Natural killer cell treated with Interleukin-12 subunit alpha and Interleukin-12 subunit beta and Interleukin-15 and Interleukin-18, amount 100 ng/mL, for 72 hours (primary cell): Measurements from ENCODE around the gene BAD. TPM values are rescaled to one million over a fixed set of nuclear protein-coding genes. Genes with fewer than 3 reads are reported as not detected.
A peak's percentile ranks its signal among the peaks of the same experiment; 100 is the strongest.
"Not testable (repeated sequence)": the region's sequence is repeated elsewhere in the genome, so short reads cannot be mapped to it uniquely, and the experiment has no call there.

ENCODE experiments used
- ATAC-seq, 2 donors: fragments of 150-1000 bp; cut with Tn5 transposase in 1 of 2; sonication (Bioruptor Pico), chemical (Tn5 transposase) in 1 of 2; 2 replicates each; pipeline ENCODE4 v1.10.0; 2021
- DNase-seq: peaks from one replicate; pipeline ENCODE4 v3.0.0; 2022; ENCODE audit warnings: low spot score
- H3K27ac Mint-ChIP-seq, 2 donors: 1 replicate in 1 of 2; 2 replicates in 1 of 2; pipeline ENCODE4 v1.8.0; 2022; ENCODE audit warnings: mixed read lengths in 2 of 2, mild to moderate bottlenecking in 1 of 2, moderate library complexity in 1 of 2
- H3K27me3 Mint-ChIP-seq, 2 donors: 1 replicate in 1 of 2; 2 replicates in 1 of 2; pipeline ENCODE4 v1.8.0; 2022; ENCODE audit warnings: mixed read lengths in 2 of 2
- H3K36me3 Mint-ChIP-seq: one replicate; pipeline ENCODE4 v1.8.0; 2022; ENCODE audit warnings: mixed read lengths
- H3K4me1 Mint-ChIP-seq, 2 donors: 1 replicate in 1 of 2; 2 replicates in 1 of 2; pipeline ENCODE4 v1.8.0; 2022; ENCODE audit warnings: low read depth in 2 of 2, mixed read lengths in 2 of 2, mild to moderate bottlenecking in 1 of 2
- H3K4me3 Mint-ChIP-seq: one replicate; pipeline ENCODE4 v1.8.0; 2022; ENCODE audit warnings: mixed read lengths
- H3K9me3 Mint-ChIP-seq: 2 replicates; pipeline ENCODE4 v1.8.0; 2022; ENCODE audit warnings: mixed read lengths
- total RNA-seq, 2 donors: library from RNA; stranded (reverse); gene quantifications; one replicate each; pipeline ENCODE4 v1.2.3, GENCODE V29; 2022

Gene BAD
- total RNA-seq, 2 donors from 2014 or later = 29.5 to 46.9 TPM

GRCh38 chr11:64318766-64319761 lies 34.6 kb upstream of the BAD start:
- Mint-ChIP-seq H3K4me3 (peak overlapping the region; percentile 89), H3K27ac (peak overlapping the region; percentile 93 to 97), H3K9me3 (no peaks in the 10 kb centered on the region), H3K27me3 (no peaks in the 10 kb centered on the region), H3K36me3 (no peaks in the 10 kb centered on the region), H3K4me1 (peaks cover 39 to 45% of the 10 kb centered on the region in 2 donors)
- no peak for ATAC-seq
- DNase-seq = no peak

- peak; percentile 99 for DNase-seq
- Mint-ChIP-seq H3K4me1 (peaks cover 42 to 44% of the 10 kb centered on the region in 2 donors), H3K27ac (peak within 1 kb of the TSS; percentile 93 to 97), H3K4me3 (peak within 1 kb of the TSS; percentile 89), H3K27me3 (no peaks in the 10 kb centered on the region), H3K9me3 (no peaks in the 10 kb centered on the region), H3K36me3 (no peaks in the 10 kb centered on the region)
- peak; percentile 89 to 93 for ATAC-seq
Measured at GRCh38 chr11:64317961-64318765, 33.7 kb upstream of the BAD start, which contains the start of gene PRDX5. Gene PRDX5, plus strand, starts transcription at chr11:64318121. Its CDS starts 95 bp downstream, at chr11:64318216.

- Mint-ChIP-seq H3K4me1 (peaks cover 49 to 51% of the 10 kb centered on the region in 2 donors), H3K36me3 (no peaks in the 10 kb centered on the region), H3K27ac (peak within 1 kb of the TSS; percentile 93 to 97), H3K4me3 (peak within 1 kb of the TSS; percentile 89), H3K9me3 (no peaks in the 10 kb centered on the region), H3K27me3 (no peaks in the 10 kb centered on the region)
- ATAC-seq (peak; percentile 80 to 87), DNase-seq (peak; percentile 97)
Measured at GRCh38 chr11:64317325-64317960, 33.0 kb upstream of the BAD start, which contains the start of gene TRMT112. Gene TRMT112, minus strand, starts transcription at chr11:64317559. Its CDS starts 33 bp downstream, at chr11:64317526.

GRCh38 chr11:64316672-64317324 lies 32.3 kb upstream of the BAD start:
- no peaks in the 10 kb centered on the region for H3K36me3 Mint-ChIP-seq
- DNase-seq = no peak
- peaks cover 51 to 52% of the 10 kb centered on the region in 2 donors for H3K4me1 Mint-ChIP-seq

GRCh38 chr11:64315667-64316526 lies 31.4 kb upstream of the BAD start:
- not testable (repeated sequence) for H3K9me3 Mint-ChIP-seq, H3K36me3 Mint-ChIP-seq, H3K27me3 Mint-ChIP-seq, ATAC-seq, DNase-seq
- H3K4me3 Mint-ChIP-seq = peak overlapping the region; percentile 89
- H3K27ac Mint-ChIP-seq = peak overlapping the region; percentile 93 to 97
- peaks cover 48 to 49% of the 10 kb centered on the region in 2 donors for H3K4me1 Mint-ChIP-seq

More at GRCh38 chr11:64316672-64317324, 32.3 kb upstream of the BAD start:
- peak overlapping the region; percentile 93 to 97 for H3K27ac Mint-ChIP-seq
- peak in 1 of 2 donors; percentile 7 for ATAC-seq
- no peaks in the 10 kb centered on the region for H3K9me3 Mint-ChIP-seq
- H3K4me3 Mint-ChIP-seq = peak overlapping the region; percentile 89
- no peaks in the 10 kb centered on the region for H3K27me3 Mint-ChIP-seq

GRCh38 chr11:64314805-64315561 lies 30.5 kb upstream of the BAD start:
- DNase-seq = no peak
- H3K27ac Mint-ChIP-seq = no peak overlapping the region
- no peak for ATAC-seq
- peak overlapping the region; percentile 10 for H3K4me3 Mint-ChIP-seq
- no peaks in the 10 kb centered on the region for H3K36me3 Mint-ChIP-seq
- H3K4me1 Mint-ChIP-seq = peaks cover 41 to 45% of the 10 kb centered on the region in 2 donors
- no peaks in the 10 kb centered on the region for H3K27me3 Mint-ChIP-seq
- no peaks in the 10 kb centered on the region for H3K9me3 Mint-ChIP-seq

- Mint-ChIP-seq H3K27ac (no peak overlapping the region), H3K9me3 (no peaks in the 10 kb centered on the region), H3K4me1 (peaks cover 38% of the 10 kb centered on the region in 2 donors), H3K36me3 (no peaks in the 10 kb centered on the region), H3K27me3 (no peaks in the 10 kb centered on the region), H3K4me3 (no peak overlapping the region)
- no peak for DNase-seq
- ATAC-seq = no peak
Measured at GRCh38 chr11:64314146-64314804, 29.8 kb upstream of the BAD start.

- no peak for ATAC-seq
- Mint-ChIP-seq H3K9me3 (no peaks in the 10 kb centered on the region), H3K27me3 (no peaks in the 10 kb centered on the region), H3K27ac (peak overlapping the region; percentile 26 to 58), H3K36me3 (no peaks in the 10 kb centered on the region), H3K4me1 (peaks cover 31 to 34% of the 10 kb centered on the region in 2 donors), H3K4me3 (no peak overlapping the region)
- DNase-seq = no peak
Measured at GRCh38 chr11:64313491-64314145, 29.2 kb upstream of the BAD start.

- no peak for ATAC-seq
- Mint-ChIP-seq H3K27ac (peak overlapping the region; percentile 26 to 58), H3K4me3 (peak overlapping the region; percentile 15), H3K9me3 (no peaks in the 10 kb centered on the region), H3K36me3 (no peaks in the 10 kb centered on the region), H3K4me1 (peaks cover 28 to 30% of the 10 kb centered on the region in 2 donors), H3K27me3 (no peaks in the 10 kb centered on the region)
- DNase-seq = no peak
Measured at GRCh38 chr11:64312947-64313346, 28.5 kb upstream of the BAD start.

GRCh38 chr11:64307795-64308194 lies 23.3 kb upstream of the BAD start:
- H3K9me3 Mint-ChIP-seq, H3K27me3 Mint-ChIP-seq, ATAC-seq, H3K36me3 Mint-ChIP-seq, DNase-seq: not testable (repeated sequence)
- Mint-ChIP-seq H3K4me1 (peaks cover 25 to 30% of the 10 kb centered on the region in 2 donors), H3K27ac (peak overlapping the region in 1 of 2 donors; percentile 85), H3K4me3 (peak overlapping the region; percentile 37)
